GM21360 (cell line): Measurements from ENCODE around the gene BLVRB.
A peak's percentile ranks its signal among the peaks of the same experiment; 100 is the strongest.
"Not testable (repeated sequence)": the region's sequence is repeated elsewhere in the genome, so short reads cannot be mapped to it uniquely, and the experiment has no call there.

Experiments used
- ATAC-seq: cut with Tn5 transposase; IDR thresholded peaks from one replicate; pipeline ENCODE4 v1.9.1; 2021; ENCODE audit warnings: mild to moderate bottlenecking, moderate library complexity; ENCODE audit not compliant: unreplicated experiment

Gene BLVRB

GRCh38 chr19:40410030-40410389 lies 55.5 kb downstream of the BLVRB start:
- ATAC-seq: no peak

DNA sequence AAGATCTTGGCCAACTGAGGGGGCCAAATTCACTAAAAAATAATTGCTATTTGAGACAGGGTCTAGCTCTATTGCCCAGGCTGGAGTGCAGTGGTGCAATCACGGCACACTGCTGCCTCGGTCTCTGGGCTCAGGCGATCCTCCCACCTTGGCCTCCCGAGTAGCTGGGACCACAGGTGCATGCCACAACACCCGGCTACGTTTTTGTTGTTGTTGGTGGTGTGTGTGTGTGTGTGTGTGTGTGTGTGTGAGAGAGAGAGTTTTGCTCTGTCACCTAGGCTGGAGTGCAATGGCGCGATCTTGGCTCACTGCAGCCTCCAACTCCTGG lies 57.0 kb downstream of the BLVRB start:
- not testable (repeated sequence) for ATAC-seq

DNA sequence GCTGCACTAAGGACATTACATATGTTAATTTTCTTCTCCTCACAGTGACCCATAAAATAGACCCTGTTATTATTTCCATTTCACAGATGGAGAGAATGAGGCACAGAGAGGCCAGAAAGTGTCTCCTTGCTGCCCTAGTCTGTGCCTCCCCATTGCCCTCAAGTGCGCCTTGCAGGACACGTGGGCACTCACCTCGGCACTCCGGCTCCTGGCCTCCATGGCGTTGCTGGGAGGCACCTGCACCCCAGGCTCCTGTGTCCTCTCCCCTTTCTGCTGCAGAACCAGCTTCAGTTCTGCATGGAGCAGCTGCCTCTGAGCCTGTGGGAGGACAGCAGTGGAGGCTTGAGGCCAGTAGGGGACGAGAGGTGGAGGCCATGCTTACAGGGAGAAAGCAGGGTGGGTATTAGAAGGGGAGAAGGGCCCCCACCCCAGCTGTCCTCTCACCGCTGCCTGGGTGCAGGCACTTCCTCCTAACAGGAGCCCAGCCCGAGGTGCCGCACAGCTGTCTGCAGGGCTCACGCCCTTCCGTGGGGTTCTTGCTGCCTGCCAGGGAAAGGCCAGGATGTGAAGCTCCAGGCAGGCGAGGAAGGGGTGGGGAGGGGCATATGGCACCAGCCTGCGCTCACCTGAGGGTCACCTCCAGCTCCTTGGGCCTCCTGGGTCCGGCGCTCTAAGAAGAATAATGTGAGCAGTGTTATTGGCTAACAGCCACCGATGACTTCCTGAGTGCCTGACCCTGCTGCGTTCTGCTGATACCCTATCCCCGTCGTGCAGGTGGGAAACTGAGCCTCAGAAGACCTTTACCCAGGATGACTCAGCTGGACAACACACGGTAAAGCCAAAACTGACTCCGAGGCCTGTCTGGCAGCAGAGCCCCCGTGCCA lies 57.6 kb downstream of the BLVRB start:
- no peak for ATAC-seq

DNA sequence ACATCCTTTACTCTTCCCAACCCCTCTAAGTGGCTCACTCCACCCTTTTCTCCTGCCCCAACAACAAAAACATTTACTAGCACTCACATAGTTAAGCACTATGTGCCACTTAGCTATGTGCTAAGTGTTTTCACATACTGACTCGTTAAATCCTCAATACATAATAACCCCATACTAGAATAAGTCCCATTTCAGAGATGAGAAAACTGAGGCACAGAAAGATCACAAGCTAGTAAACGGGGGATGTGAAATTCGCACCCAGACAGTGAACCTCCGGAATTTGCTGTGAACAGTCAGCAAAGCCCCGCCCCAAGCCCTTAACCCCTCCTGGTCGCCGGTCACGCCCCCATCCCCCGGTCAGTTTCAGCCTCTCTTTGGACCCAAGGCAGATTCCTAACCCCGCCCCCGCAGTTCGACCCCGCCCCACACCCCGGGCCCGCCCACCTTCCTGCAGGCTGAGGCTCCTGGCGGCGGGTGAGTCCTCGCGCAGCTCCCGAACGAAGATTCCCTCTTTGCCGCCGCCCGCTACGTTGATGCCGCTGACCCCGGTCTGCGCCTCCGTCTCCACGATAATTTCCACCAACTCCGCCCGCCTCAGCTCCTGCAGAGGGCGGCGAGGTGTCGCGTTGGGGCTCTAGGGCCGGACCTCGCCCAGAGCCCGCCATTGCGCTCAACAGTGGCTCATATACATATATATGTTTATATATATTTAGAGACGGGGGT lies 62.1 kb downstream of the BLVRB start:
- ATAC-seq: peak; percentile 43

DNA sequence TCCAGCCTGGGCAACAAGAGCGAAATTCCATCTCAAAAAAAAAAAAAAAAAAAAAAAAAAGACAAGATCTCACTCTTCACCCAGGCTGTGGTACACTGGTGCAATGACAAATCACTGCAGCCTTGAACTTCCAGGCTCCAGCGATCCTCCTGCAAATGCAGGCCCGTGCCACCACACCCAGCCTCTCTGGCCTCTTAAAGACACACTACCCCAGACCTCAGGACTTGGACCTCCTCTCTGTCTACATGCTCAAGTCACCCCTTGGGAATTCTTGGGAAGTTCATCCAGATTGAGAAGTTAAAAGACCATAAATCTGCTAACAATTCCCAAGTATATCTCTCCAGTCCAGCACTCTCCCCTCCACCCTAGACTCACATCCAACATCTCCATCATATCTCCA lies 65.0 kb downstream of the BLVRB start:
- no peak for ATAC-seq

DNA sequence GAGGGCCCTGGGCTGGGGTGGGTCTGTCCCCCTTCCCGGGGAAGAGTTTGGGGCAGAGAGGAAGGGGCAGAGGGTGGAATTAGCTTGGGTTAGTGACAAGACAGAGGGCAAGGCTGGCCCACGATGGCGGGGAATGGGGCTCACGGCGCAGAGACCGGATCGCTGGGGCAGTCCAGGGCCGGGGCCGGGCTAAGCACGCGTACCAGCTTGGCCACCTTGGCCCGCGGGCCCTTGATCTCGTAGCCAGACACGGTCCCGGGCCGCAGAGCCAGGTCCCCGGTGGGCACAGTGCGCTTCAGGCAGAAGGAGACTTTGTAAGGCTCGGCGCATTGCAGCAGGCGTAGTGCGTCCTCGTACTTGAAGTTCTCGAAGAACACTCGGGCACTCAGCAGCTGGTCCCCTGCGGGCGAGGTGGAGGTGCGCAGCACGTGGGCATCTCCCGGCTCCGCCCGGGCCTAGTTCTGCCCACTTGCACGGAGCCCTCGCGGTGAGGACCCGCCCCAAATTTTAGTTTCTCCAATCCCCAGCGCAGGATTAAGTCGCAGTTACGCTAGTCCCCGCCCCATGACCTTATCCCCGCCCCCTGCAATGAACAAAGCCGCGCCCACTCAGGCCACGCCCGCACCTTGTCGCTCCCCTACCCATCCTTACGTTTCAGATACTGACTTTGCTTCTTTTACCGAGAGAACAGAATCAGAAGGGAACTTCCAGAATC lies 67.0 kb downstream of the BLVRB start:
- ATAC-seq: no peak
